VCaP (cell line): ENCODE data around the gene CORO6.

Source experiments
- H3K27ac ChIP-seq: fragments of 450-650 bp; 2 replicates; pipeline ENCODE4 v1.5.1; 2017
- CTCF ChIP-seq: fragments of 450-650 bp; conservative IDR thresholded peaks from 2 replicates; pipeline ENCODE4 v1.5.1; 2017; ENCODE audit warnings: mild to moderate bottlenecking, moderate library complexity

CORO6 gene

GRCh38 chr17:29582772-29583171, 39.9 kb downstream of the CORO6 start:
- TF ChIP-seq CTCF: no peak
- H3K27ac ChIP-seq: no peak overlapping the region

- H3K27ac ChIP-seq: no peak overlapping the region; the same call in 1 of the 2 replicates
- TF ChIP-seq CTCF: no peak
Measured at GRCh38 chr17:29582254-29582765, 40.4 kb downstream of the CORO6 start.

- H3K27ac ChIP-seq: peak overlapping the region; percentile 59
- TF ChIP-seq CTCF: no peak
Measured at GRCh38 chr17:29581583-29582253, 41.0 kb downstream of the CORO6 start.

- peak overlapping the region; percentile 59 for H3K27ac ChIP-seq
- TF ChIP-seq CTCF: peak; percentile 99
Measured at GRCh38 chr17:29579866-29580771, 42.6 kb downstream of the CORO6 start.

- TF ChIP-seq CTCF: no peak
- peak overlapping the region; percentile 59; the same call in 1 of the 2 replicates for H3K27ac ChIP-seq
Measured at GRCh38 chr17:29578626-29579485, 43.9 kb downstream of the CORO6 start.

- H3K27ac ChIP-seq: 0 out of 2 replicates have a peak overlapping the region, but pooled peaks have one; percentile 59
- TF ChIP-seq CTCF: no peak
Measured at GRCh38 chr17:29577385-29578211, 45.1 kb downstream of the CORO6 start.
